ENCODE results near the gene RBP3.

GRCh38 chr10:47366181-47366631, 18.0 kb downstream of the RBP3 start:
- TF ChIP-seq CTCF (conservative IDR thresholded peaks at IDR 0.05) (no peak), EZH2 (IDR thresholded peaks at IDR 0.05; ENCODE audit: low read depth) (no peak)
